ENCODE measurements around the gene SLC16A1. TPM values are rescaled to one million over a fixed set of nuclear protein-coding genes. Genes with fewer than 3 reads are reported as not detected.
"Not testable (repeated sequence)": the region's sequence is repeated elsewhere in the genome, so short reads cannot be mapped to it uniquely, and the experiment has no call there.

The SLC16A1 gene
- total RNA-seq, 1 experiment from 2014 or later = 328 TPM

DNA sequence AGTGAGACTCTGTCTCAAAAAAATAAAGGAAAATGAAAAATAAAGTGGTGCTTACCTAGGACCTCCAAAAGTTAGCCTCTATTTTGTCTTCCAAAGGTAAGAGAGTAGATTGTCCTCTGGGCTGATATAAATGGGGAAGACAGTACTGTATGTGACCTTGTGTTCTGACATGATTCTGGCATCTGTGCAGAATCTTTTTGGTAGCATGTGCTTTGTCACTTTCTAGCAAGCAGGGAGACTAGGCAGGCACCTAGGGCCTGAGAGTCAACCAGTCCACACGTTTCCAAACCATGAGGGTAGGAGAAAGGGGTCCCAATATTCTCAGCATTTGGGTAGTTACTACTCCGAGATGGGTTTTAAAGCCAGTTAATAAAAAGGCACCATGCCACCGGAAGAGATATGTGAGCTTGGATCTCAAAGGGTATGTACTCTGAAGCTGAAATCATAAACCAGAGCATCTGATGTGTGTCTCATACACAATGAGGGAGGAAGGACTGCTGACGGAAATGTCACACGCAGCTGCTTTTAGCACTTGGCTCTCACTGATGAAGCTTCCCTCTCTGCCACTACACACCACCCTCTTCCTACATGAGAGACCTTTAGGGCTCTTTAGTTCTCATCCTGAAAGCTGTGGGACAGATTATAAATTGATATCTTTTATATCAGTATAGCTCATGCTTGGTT lies 27.0 kb upstream of the SLC16A1 start:
- Mint-ChIP-seq H3K27ac (no peak overlapping the region), H3K4me1 (peaks cover 5% of the 10 kb centered on the region; the same call in 1 of the 2 replicates), H3K4me3 (no peak overlapping the region), H3K27me3 (ENCODE audit: low read depth) (no peaks in the 10 kb centered on the region), H3K9me3 (no peaks in the 10 kb centered on the region), H3K36me3 (no peaks in the 10 kb centered on the region)
- no peak for DNase-seq (ENCODE audit: low spot score)
- POLR2A ChIA-PET = no interaction called here
- TF ChIP-seq, protein P1, sequence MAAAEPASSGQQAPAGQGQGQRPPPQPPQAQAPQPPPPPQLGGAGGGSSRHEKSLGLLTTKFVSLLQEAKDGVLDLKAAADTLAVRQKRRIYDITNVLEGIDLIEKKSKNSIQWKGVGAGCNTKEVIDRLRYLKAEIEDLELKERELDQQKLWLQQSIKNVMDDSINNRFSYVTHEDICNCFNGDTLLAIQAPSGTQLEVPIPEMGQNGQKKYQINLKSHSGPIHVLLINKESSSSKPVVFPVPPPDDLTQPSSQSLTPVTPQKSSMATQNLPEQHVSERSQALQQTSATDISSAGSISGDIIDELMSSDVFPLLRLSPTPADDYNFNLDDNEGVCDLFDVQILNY (CRISPR knock-in tag; IDR thresholded peaks at IDR 0.05) = no peak
- TF ChIP-seq ATF1 (CRISPR knock-in tag; IDR thresholded peaks at IDR 0.05) = no peak
- TF ChIP-seq, protein P2, sequence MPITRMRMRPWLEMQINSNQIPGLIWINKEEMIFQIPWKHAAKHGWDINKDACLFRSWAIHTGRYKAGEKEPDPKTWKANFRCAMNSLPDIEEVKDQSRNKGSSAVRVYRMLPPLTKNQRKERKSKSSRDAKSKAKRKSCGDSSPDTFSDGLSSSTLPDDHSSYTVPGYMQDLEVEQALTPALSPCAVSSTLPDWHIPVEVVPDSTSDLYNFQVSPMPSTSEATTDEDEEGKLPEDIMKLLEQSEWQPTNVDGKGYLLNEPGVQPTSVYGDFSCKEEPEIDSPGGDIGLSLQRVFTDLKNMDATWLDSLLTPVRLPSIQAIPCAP (CRISPR knock-in tag; IDR thresholded peaks at IDR 0.05) = no peak
- TF ChIP-seq, protein P3, sequence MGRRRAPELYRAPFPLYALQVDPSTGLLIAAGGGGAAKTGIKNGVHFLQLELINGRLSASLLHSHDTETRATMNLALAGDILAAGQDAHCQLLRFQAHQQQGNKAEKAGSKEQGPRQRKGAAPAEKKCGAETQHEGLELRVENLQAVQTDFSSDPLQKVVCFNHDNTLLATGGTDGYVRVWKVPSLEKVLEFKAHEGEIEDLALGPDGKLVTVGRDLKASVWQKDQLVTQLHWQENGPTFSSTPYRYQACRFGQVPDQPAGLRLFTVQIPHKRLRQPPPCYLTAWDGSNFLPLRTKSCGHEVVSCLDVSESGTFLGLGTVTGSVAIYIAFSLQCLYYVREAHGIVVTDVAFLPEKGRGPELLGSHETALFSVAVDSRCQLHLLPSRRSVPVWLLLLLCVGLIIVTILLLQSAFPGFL (CRISPR knock-in tag; IDR thresholded peaks at IDR 0.05; ENCODE audit: borderline replicate concordance) = no peak
- TF ChIP-seq ZNF416 (CRISPR knock-in tag; IDR thresholded peaks at IDR 0.05) = no peak
- TF ChIP-seq, protein P4, sequence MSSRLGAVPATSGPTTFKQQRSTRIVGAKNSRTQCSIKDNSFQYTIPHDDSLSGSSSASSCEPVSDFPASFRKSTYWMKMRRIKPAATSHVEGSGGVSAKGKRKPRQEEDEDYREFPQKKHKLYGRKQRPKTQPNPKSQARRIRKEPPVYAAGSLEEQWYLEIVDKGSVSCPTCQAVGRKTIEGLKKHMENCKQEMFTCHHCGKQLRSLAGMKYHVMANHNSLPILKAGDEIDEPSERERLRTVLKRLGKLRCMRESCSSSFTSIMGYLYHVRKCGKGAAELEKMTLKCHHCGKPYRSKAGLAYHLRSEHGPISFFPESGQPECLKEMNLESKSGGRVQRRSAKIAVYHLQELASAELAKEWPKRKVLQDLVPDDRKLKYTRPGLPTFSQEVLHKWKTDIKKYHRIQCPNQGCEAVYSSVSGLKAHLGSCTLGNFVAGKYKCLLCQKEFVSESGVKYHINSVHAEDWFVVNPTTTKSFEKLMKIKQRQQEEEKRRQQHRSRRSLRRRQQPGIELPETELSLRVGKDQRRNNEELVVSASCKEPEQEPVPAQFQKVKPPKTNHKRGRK (CRISPR knock-in tag; IDR thresholded peaks at IDR 0.05; ENCODE audit: borderline replicate concordance) = no peak
- no peak for TF ChIP-seq HMGA2 (CRISPR knock-in tag; IDR thresholded peaks at IDR 0.05)
- TF ChIP-seq CBFB (CRISPR knock-in tag; IDR thresholded peaks at IDR 0.05; ENCODE audit: low read depth) = no peak
- no peak for TF ChIP-seq JAZF1 (CRISPR knock-in tag; IDR thresholded peaks at IDR 0.05)
- TF ChIP-seq, protein P5, sequence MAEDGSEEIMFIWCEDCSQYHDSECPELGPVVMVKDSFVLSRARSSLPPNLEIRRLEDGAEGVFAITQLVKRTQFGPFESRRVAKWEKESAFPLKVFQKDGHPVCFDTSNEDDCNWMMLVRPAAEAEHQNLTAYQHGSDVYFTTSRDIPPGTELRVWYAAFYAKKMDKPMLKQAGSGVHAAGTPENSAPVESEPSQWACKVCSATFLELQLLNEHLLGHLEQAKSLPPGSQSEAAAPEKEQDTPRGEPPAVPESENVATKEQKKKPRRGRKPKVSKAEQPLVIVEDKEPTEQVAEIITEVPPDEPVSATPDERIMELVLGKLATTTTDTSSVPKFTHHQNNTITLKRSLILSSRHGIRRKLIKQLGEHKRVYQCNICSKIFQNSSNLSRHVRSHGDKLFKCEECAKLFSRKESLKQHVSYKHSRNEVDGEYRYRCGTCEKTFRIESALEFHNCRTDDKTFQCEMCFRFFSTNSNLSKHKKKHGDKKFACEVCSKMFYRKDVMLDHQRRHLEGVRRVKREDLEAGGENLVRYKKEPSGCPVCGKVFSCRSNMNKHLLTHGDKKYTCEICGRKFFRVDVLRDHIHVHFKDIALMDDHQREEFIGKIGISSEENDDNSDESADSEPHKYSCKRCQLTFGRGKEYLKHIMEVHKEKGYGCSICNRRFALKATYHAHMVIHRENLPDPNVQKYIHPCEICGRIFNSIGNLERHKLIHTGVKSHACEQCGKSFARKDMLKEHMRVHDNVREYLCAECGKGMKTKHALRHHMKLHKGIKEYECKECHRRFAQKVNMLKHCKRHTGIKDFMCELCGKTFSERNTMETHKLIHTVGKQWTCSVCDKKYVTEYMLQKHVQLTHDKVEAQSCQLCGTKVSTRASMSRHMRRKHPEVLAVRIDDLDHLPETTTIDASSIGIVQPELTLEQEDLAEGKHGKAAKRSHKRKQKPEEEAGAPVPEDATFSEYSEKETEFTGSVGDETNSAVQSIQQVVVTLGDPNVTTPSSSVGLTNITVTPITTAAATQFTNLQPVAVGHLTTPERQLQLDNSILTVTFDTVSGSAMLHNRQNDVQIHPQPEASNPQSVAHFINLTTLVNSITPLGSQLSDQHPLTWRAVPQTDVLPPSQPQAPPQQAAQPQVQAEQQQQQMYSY (CRISPR knock-in tag; IDR thresholded peaks at IDR 0.05) = no peak
- CTCF ChIA-PET = interaction anchor here (0.6 to 1.8 kb wide), 3 partner anchors 10 to 90 kb away, joined by 3 to 4 read pairs (median 4); partner anchors contain the start of gene LRIG2
- ATAC-seq = no peak

DNA sequence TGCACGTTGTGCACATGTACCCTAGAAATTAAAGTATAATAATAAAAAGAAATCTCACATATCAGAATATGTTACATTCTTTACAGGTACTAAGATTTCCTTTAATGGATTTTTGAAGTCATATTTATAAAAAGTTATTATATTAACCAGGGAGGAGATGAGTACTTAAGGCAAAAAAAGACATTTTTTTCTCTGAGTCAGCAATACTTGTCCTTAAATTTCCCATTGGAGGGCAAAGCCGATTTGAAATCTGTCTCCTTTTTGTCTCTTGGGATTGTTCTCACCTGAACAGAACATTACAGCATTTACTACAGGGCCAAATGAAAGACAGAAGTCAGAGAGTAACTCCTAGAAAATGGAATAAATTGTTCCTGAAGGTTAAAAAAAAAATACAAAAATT lies 26.3 kb upstream of the SLC16A1 start:
- Mint-ChIP-seq H3K27ac (no peak overlapping the region), H3K4me1 (peaks cover 5% of the 10 kb centered on the region; the same call in 1 of the 2 replicates), H3K36me3 (no peaks in the 10 kb centered on the region), H3K27me3 (ENCODE audit: low read depth) (no peaks in the 10 kb centered on the region), H3K9me3 (no peaks in the 10 kb centered on the region), H3K4me3 (no peak overlapping the region)
- TF ChIP-seq, protein P6, sequence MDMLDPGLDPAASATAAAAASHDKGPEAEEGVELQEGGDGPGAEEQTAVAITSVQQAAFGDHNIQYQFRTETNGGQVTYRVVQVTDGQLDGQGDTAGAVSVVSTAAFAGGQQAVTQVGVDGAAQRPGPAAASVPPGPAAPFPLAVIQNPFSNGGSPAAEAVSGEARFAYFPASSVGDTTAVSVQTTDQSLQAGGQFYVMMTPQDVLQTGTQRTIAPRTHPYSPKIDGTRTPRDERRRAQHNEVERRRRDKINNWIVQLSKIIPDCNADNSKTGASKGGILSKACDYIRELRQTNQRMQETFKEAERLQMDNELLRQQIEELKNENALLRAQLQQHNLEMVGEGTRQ (CRISPR knock-in tag; IDR thresholded peaks at IDR 0.05) = no peak
- TF ChIP-seq, protein P7, sequence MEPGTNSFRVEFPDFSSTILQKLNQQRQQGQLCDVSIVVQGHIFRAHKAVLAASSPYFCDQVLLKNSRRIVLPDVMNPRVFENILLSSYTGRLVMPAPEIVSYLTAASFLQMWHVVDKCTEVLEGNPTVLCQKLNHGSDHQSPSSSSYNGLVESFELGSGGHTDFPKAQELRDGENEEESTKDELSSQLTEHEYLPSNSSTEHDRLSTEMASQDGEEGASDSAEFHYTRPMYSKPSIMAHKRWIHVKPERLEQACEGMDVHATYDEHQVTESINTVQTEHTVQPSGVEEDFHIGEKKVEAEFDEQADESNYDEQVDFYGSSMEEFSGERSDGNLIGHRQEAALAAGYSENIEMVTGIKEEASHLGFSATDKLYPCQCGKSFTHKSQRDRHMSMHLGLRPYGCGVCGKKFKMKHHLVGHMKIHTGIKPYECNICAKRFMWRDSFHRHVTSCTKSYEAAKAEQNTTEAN (CRISPR knock-in tag; IDR thresholded peaks at IDR 0.05) = no peak
- ATAC-seq (no peak), DNase-seq (ENCODE audit: low spot score) (no peak)
- CTCF ChIA-PET = interaction anchor here (1.3 to 1.8 kb wide), 2 partner anchors 67 to 90 kb away, joined by 3 to 4 read pairs; partner anchors contain the start of gene LRIG2
- POLR2A ChIA-PET = interaction anchor here (0.7 kb wide), 1 partner anchor 342 kb away, joined by 6 read pairs; no protein-coding TSS in a partner anchor

DNA sequence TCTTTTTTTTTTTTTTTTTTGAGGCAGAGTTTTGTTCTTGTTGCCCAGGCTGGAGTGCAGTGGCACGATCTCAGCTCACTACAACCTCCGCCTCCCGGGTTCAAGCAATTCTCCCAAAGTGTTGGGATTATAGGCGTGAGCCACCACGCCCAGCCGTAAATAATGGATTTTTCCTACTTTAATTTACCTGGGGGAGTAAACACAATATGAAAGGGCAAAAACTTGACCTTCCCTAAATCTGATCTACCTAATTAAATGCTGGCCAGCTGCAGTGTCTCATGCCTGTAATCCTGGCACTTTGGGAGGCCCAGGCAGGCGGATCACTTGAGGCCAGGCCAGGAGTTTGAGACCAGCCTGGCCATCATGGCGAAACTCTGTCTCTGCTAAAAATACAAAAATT lies 25.8 kb upstream of the SLC16A1 start:
- H3K27ac Mint-ChIP-seq = peak overlapping the region; percentile 72; the same call in 1 of the 2 replicates
- CTCF ChIA-PET = interaction anchor here (1.3 to 1.8 kb wide), 2 partner anchors 67 to 91 kb away, joined by 3 to 4 read pairs; partner anchors contain the start of gene LRIG2
- not testable (repeated sequence) for H3K36me3 Mint-ChIP-seq; H3K27me3 Mint-ChIP-seq (ENCODE audit: low read depth); H3K9me3 Mint-ChIP-seq; DNase-seq (ENCODE audit: low spot score); H3K4me1 Mint-ChIP-seq; H3K4me3 Mint-ChIP-seq; ATAC-seq
- POLR2A ChIA-PET = interaction anchor here (0.7 kb wide), 1 partner anchor 342 kb away, joined by 6 read pairs; no protein-coding TSS in a partner anchor
